ENCODE results near the gene PACS1. TPM values are rescaled to one million over a fixed set of nuclear protein-coding genes. Genes with fewer than 3 reads are reported as not detected.
"Not testable (repeated sequence)": the region's sequence is repeated elsewhere in the genome, so short reads cannot be mapped to it uniquely, and the experiment has no call there.

PACS1 gene
- total RNA-seq, 1 experiment from 2014 or later: 100 TPM

- intact Hi-C loops (cut with micrococcal nuclease; ENCODE audit: unreplicated experiment): no loop called here
- CTCF ChIA-PET: interaction anchor here (0.6 kb wide), 2 partner anchors 85 to 486 kb away, joined by 3 to 4 read pairs; no protein-coding TSS in a partner anchor
- Histone ChIP-seq H3K9me3 (ENCODE audit: insufficient read depth, low read depth) (no peaks in the 10 kb centered on the region), H3K9me2 (ENCODE audit: insufficient read depth) (no peaks in the 10 kb centered on the region), H3K4me2 (no peak overlapping the region), H4K20me1 (ENCODE audit: insufficient read depth) (no peaks in the 10 kb centered on the region), H3K36me3 (ENCODE audit: low read depth) (no peaks in the 10 kb centered on the region), H3K27me3 (ENCODE audit: insufficient read depth, low read depth) (no peaks in the 10 kb centered on the region), H3K27ac (no peak overlapping the region), H3F3A (ENCODE audit: insufficient read depth, low read depth) (no peaks in the 10 kb centered on the region; the same call in 1 of the 2 replicates), H2AFZ (no peak overlapping the region), H3K4me3 (no peak overlapping the region), H3K4me1 (replicated peaks; ENCODE audit: insufficient read depth) (no peaks in the 10 kb centered on the region), H3K79me2 (ENCODE audit: low read depth) (no peaks in the 10 kb centered on the region)
- BruUV-seq (replicated peaks): no TSS peak
- no peak for DNase-seq
- POLR2A ChIA-PET (ENCODE audit: unreplicated experiment): no interaction called here
- TF ChIP-seq EZH2 (IDR thresholded peaks at IDR 0.05; ENCODE audit: low read depth): no peak
- no peak for TF ChIP-seq CTCF (conservative IDR thresholded peaks at IDR 0.05)
These were observed 177.7 kb downstream of the PACS1 start for GRCh38 chr11:66247801-66248200.

- intact Hi-C loops (cut with micrococcal nuclease; ENCODE audit: unreplicated experiment): no loop called here
- H4K20me1 ChIP-seq (ENCODE audit: insufficient read depth): no peaks in the 10 kb centered on the region
- no peak overlapping the region for H2AFZ ChIP-seq
- H3K9me3 ChIP-seq (ENCODE audit: insufficient read depth, low read depth): no peaks in the 10 kb centered on the region
- no peak for DNase-seq
- H3K27me3 ChIP-seq (ENCODE audit: insufficient read depth, low read depth): no peaks in the 10 kb centered on the region
- POLR2A ChIA-PET (ENCODE audit: unreplicated experiment): no interaction called here
- CTCF ChIA-PET: no interaction called here
- BruUV-seq (replicated peaks): no TSS peak
- H3K4me3 ChIP-seq: no peak overlapping the region
- H3K4me2 ChIP-seq: no peak overlapping the region
- no peaks in the 10 kb centered on the region for H3K36me3 ChIP-seq (ENCODE audit: low read depth)
- H3K9me2 ChIP-seq (ENCODE audit: insufficient read depth): no peaks in the 10 kb centered on the region
- no peaks in the 10 kb centered on the region for H3K4me1 ChIP-seq (replicated peaks; ENCODE audit: insufficient read depth)
- H3F3A ChIP-seq (ENCODE audit: insufficient read depth, low read depth): no peaks in the 10 kb centered on the region; the same call in 1 of the 2 replicates
- H3K27ac ChIP-seq: no peak overlapping the region
- TF ChIP-seq EZH2 (IDR thresholded peaks at IDR 0.05; ENCODE audit: low read depth) (no peak), CTCF (conservative IDR thresholded peaks at IDR 0.05) (no peak)
- no peaks in the 10 kb centered on the region for H3K79me2 ChIP-seq (ENCODE audit: low read depth)
These were observed 178.8 kb downstream of the PACS1 start for GRCh38 chr11:66248903-66249302.

- Histone ChIP-seq H4K20me1 (ENCODE audit: insufficient read depth) (no peaks in the 10 kb centered on the region), H3K4me2 (no peak overlapping the region), H3K9me3 (ENCODE audit: insufficient read depth, low read depth) (no peaks in the 10 kb centered on the region), H3K79me2 (ENCODE audit: low read depth) (no peaks in the 10 kb centered on the region), H3K4me3 (no peak overlapping the region), H3K27me3 (ENCODE audit: insufficient read depth, low read depth) (no peaks in the 10 kb centered on the region), H3K27ac (no peak overlapping the region), H3K4me1 (replicated peaks; ENCODE audit: insufficient read depth) (0 out of 2 replicates have a peak, but pooled peaks cover 2% of the 10 kb centered on the region), H3F3A (ENCODE audit: insufficient read depth, low read depth) (peaks cover 10% of the 10 kb centered on the region; the same call in 1 of the 2 replicates), H2AFZ (no peak overlapping the region), H3K36me3 (ENCODE audit: low read depth) (no peaks in the 10 kb centered on the region), H3K9me2 (ENCODE audit: insufficient read depth) (no peaks in the 10 kb centered on the region)
- TF ChIP-seq EZH2 (IDR thresholded peaks at IDR 0.05; ENCODE audit: low read depth): no peak
- TF ChIP-seq CTCF (conservative IDR thresholded peaks at IDR 0.05): no peak
- no peak for DNase-seq
- CTCF ChIA-PET: no interaction called here
- BruUV-seq (replicated peaks): no TSS peak
- intact Hi-C loops (cut with micrococcal nuclease; ENCODE audit: unreplicated experiment): no loop called here
- POLR2A ChIA-PET (ENCODE audit: unreplicated experiment): interaction anchor here (0.5 kb wide), 1 partner anchor 43 kb away, joined by 6 read pairs; no protein-coding TSS in a partner anchor
These were observed 181.7 kb downstream of the PACS1 start for GRCh38 chr11:66251809-66252208.

- BruUV-seq (replicated peaks); POLR2A ChIA-PET (ENCODE audit: unreplicated experiment); CTCF ChIA-PET: not testable (repeated sequence)
These were observed 183.0 kb downstream of the PACS1 start for GRCh38 chr11:66253081-66253480.

More at GRCh38 chr11:66253081-66253480, 183.0 kb downstream of the PACS1 start:
- H3F3A ChIP-seq (ENCODE audit: insufficient read depth, low read depth): peaks cover 15% of the 10 kb centered on the region; the same call in 1 of the 2 replicates
- DNase-seq; H3K36me3 ChIP-seq (ENCODE audit: low read depth); H3K9me2 ChIP-seq (ENCODE audit: insufficient read depth); H3K4me3 ChIP-seq; H3K9me3 ChIP-seq (ENCODE audit: insufficient read depth, low read depth); H3K4me2 ChIP-seq; H2AFZ ChIP-seq; H3K27ac ChIP-seq; H3K27me3 ChIP-seq (ENCODE audit: insufficient read depth, low read depth); H3K4me1 ChIP-seq (replicated peaks; ENCODE audit: insufficient read depth); H4K20me1 ChIP-seq (ENCODE audit: insufficient read depth); H3K79me2 ChIP-seq (ENCODE audit: low read depth); intact Hi-C loops (cut with micrococcal nuclease; ENCODE audit: unreplicated experiment): not testable (repeated sequence)
